ENCODE data around the gene ICA1L.

ICA1L gene

GRCh38 chr2:202824901-202825300 is 46.7 kb downstream of the ICA1L start:
- no peak overlapping the region for H3K4me2 ChIP-seq (ENCODE audit: low read length)
- H3F3A ChIP-seq (ENCODE audit: insufficient read depth, low read length): no peaks in the 10 kb centered on the region
- no peak overlapping the region for H2AFZ ChIP-seq (ENCODE audit: low read length)
- no peaks in the 10 kb centered on the region for H3K4me1 ChIP-seq (ENCODE audit: insufficient read depth, low read length, severe bottlenecking)
- no peaks in the 10 kb centered on the region for H3K27me3 ChIP-seq (ENCODE audit: insufficient read depth, low read length)
- no peaks in the 10 kb centered on the region for H3K9me3 ChIP-seq (ENCODE audit: low read length)
- H3K36me3 ChIP-seq (ENCODE audit: insufficient read depth, low read length): no peaks in the 10 kb centered on the region
- no peak overlapping the region for H3K9ac ChIP-seq (ENCODE audit: low read length)
- TF ChIP-seq CTCF (IDR thresholded peaks at IDR 0.05; ENCODE audit: low read length) (no peak), EZH2 (IDR thresholded peaks at IDR 0.05; ENCODE audit: borderline replicate concordance, low read length) (no peak)
- H3K4me3 ChIP-seq (ENCODE audit: low read depth, low read length, poor library complexity, severe bottlenecking): no peak overlapping the region
- no peaks in the 10 kb centered on the region for H3K79me2 ChIP-seq (ENCODE audit: insufficient read depth, low read length)
- H4K20me1 ChIP-seq (ENCODE audit: insufficient read depth, low read length): no peaks in the 10 kb centered on the region
- no peak overlapping the region for H3K27ac ChIP-seq (ENCODE audit: low read depth, low read length, poor library complexity, severe bottlenecking)
- H3K9me2 ChIP-seq (ENCODE audit: low read depth, low read length): no peaks in the 10 kb centered on the region

GRCh38 chr2:202822411-202822810 is 49.2 kb downstream of the ICA1L start:
- Histone ChIP-seq H3K4me1 (ENCODE audit: insufficient read depth, low read length, severe bottlenecking) (no peaks in the 10 kb centered on the region), H3K9me2 (ENCODE audit: low read depth, low read length) (no peaks in the 10 kb centered on the region), H3F3A (ENCODE audit: insufficient read depth, low read length) (no peaks in the 10 kb centered on the region), H3K4me3 (ENCODE audit: low read depth, low read length, poor library complexity, severe bottlenecking) (no peak overlapping the region), H3K9ac (ENCODE audit: low read length) (no peak overlapping the region), H4K20me1 (ENCODE audit: insufficient read depth, low read length) (no peaks in the 10 kb centered on the region), H3K9me3 (ENCODE audit: low read length) (no peaks in the 10 kb centered on the region), H3K79me2 (ENCODE audit: insufficient read depth, low read length) (no peaks in the 10 kb centered on the region), H3K27me3 (ENCODE audit: insufficient read depth, low read length) (no peaks in the 10 kb centered on the region), H2AFZ (ENCODE audit: low read length) (no peak overlapping the region), H3K27ac (ENCODE audit: low read depth, low read length, poor library complexity, severe bottlenecking) (no peak overlapping the region), H3K36me3 (ENCODE audit: insufficient read depth, low read length) (no peaks in the 10 kb centered on the region), H3K4me2 (ENCODE audit: low read length) (no peak overlapping the region)
- no peak for TF ChIP-seq EZH2 (IDR thresholded peaks at IDR 0.05; ENCODE audit: borderline replicate concordance, low read length)

GRCh38 chr2:202821206-202822160 is 50.1 kb downstream of the ICA1L start:
- Histone ChIP-seq H4K20me1 (ENCODE audit: insufficient read depth, low read length) (no peaks in the 10 kb centered on the region), H3K27me3 (ENCODE audit: insufficient read depth, low read length) (no peaks in the 10 kb centered on the region), H3K36me3 (ENCODE audit: insufficient read depth, low read length) (no peaks in the 10 kb centered on the region), H3K27ac (ENCODE audit: low read depth, low read length, poor library complexity, severe bottlenecking) (no peak overlapping the region), H3K4me1 (ENCODE audit: insufficient read depth, low read length, severe bottlenecking) (no peaks in the 10 kb centered on the region), H3K9me2 (ENCODE audit: low read depth, low read length) (no peaks in the 10 kb centered on the region), H3K9ac (ENCODE audit: low read length) (no peak overlapping the region), H3K79me2 (ENCODE audit: insufficient read depth, low read length) (no peaks in the 10 kb centered on the region), H3F3A (ENCODE audit: insufficient read depth, low read length) (no peaks in the 10 kb centered on the region), H3K4me3 (ENCODE audit: low read depth, low read length, poor library complexity, severe bottlenecking) (no peak overlapping the region), H3K4me2 (ENCODE audit: low read length) (no peak overlapping the region), H3K9me3 (ENCODE audit: low read length) (no peaks in the 10 kb centered on the region), H2AFZ (ENCODE audit: low read length) (no peak overlapping the region)
- TF ChIP-seq EZH2 (IDR thresholded peaks at IDR 0.05; ENCODE audit: borderline replicate concordance, low read length) (no peak), CTCF (IDR thresholded peaks at IDR 0.05; ENCODE audit: low read length) (no peak)
